HG03558 (cell line): ENCODE results near the gene LY86.

Source experiments
- ATAC-seq: cut with Tn5 transposase; IDR thresholded peaks from one replicate; pipeline ENCODE4 v1.9.1; 2021; ENCODE audit warnings: moderate number of reproducible peaks; ENCODE audit not compliant: unreplicated experiment; ENCODE audit errors: extremely low read depth

Gene LY86

DNA sequence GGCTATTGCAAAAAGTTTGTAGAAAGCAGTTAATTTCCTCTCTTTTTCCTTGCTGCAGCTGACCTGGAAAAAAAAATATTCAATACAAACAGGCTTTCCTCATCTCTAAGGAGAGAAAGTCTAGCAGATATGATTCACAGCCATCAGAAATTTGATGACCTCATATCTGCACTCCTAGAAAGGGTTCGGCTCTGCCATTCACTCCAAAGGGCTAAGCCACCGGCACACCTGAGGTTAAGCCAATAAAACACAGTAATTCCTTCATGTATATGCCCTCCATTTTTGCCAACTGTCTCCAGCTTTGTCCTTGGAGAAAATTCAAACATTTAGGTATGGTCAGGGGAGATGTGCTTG lies 18.7 kb upstream of the LY86 start:
- ATAC-seq: no peak

DNA sequence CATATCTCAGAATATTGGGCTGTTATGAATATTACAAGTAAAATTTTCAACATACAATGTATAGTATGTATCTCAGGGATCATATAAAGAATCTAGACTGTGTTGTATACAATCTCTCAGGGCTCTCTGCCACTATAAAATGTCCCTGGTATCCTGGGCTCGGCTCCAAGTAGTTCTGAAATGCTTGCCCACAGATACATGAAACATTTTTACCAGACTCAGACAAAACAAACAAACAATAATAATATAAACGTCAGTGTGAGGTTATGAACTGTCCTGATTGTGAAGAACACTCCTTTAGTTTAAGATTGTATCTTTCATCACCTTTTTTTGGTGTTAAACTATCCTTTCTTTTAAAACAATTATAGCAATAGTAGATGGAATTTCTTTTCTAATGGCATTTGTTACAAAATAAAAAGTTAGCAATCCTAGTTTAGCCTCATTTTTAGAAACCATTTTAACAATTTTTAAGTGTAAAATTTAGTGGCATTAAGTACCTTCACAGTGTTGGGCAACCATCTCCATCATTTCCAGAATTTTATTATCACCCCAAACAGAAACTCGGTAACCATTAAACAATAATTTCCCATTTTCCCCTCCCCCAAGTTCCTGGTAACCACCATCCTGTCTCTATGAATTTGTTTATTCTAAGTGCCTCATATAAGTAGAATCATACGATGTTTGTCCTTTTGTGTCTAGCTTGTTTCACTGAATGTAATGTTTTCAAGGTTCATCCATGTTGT lies 17.4 kb upstream of the LY86 start:
- ATAC-seq: no peak

DNA sequence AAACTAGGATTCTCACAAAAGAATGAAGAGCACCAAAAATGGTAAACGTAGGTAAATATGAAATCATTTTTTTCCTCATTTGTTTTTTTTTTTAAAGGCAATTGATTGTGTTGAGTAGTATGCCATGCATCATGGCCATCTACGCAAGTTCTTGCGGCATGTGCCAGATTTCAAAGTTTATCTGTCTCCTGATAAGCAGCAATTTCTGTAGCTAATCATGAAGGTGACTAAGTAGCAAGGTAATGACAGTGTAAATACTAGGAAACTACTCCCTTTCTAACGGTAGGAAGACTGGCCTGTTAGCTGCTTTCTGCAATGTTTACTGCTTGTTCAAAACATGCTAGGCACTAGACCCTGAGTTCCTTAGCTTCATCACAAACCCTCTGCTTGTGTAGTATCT lies 13.4 kb upstream of the LY86 start:
- no peak for ATAC-seq

DNA sequence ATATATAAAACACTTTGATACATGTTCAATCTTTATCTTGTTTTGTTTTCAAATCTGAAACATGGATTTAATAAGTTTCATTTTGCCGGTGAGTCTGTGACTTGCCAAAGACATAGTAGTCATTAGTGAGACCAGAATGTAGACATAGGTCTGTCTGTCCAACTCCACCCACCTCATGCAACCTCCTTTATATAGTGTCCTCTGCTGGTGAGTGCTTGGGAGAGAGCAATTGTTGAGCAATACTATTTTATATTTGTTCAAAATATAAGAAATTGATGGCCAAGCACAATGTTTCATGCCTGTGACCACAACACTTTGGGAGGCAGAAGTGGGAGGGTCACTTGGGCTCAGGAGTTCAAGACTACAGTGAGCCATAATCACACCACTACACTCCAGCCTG lies 10.8 kb upstream of the LY86 start:
- ATAC-seq: no peak

DNA sequence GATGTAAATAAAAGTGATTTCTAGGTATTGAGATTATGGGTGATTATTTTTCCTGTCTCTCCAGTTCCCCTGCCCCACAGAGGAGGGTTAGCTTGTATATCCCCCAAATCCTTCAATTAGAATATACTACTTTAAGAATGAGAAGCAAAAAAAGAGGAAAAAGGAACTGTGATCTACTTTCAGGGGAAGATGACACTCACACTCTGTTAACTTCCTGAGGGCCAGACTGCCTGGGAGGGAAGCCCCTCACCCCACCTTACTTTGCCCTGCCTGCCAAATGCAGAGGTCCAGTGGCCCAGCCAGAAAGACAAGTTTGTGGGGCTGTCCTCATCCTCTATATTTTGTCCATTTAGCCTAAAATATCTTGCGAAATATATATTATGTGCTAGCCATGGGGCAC lies 9.2 kb upstream of the LY86 start:
- no peak for ATAC-seq

DNA sequence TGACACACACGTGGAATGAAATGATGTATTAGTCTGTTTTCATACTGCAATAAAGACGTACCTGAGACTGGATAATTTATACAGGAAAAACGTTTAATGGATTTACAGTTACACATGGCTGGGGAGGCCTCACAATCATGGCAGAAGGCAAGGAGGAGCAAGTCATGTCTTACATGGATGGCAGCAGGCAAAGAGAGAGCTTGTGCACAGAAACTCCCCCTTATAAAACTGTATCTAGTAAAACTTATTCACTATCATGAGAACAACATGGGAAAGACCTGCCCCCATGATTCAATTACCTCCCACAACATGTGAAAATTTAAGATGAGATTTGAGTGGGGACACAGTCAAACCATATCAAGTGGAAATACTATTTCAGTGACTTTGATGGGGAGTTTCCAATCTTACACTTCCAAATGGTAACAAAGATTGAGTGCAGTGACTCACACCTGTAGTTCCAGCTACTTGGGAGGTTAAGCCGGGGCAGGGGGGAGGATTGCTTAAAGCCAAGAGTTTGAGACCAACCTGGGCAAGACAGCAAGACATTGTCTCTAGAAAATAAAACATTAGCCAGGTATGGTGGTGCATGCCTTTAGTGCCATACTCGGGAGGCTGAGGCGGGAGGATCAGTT lies 8.2 kb upstream of the LY86 start:
- no peak for ATAC-seq

DNA sequence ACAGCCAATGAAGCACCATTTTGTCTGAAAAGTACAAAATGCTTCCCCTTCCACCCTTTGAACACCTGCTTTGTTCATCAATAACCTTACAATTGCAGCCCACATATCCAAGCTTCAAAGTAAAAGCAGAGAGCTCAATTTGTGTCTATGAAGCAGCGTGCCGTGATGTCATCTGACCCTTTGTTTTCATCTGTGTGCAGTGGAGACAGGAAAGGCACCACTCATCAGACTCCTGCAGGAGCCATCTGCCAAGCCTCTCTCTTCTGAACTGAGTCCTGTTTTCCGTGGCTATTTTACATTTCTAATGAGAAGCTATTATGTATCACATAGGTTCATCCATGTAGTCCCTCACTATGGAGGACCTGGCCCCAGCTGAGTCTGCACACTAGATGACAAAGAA lies 7.5 kb upstream of the LY86 start:
- ATAC-seq: no peak

DNA sequence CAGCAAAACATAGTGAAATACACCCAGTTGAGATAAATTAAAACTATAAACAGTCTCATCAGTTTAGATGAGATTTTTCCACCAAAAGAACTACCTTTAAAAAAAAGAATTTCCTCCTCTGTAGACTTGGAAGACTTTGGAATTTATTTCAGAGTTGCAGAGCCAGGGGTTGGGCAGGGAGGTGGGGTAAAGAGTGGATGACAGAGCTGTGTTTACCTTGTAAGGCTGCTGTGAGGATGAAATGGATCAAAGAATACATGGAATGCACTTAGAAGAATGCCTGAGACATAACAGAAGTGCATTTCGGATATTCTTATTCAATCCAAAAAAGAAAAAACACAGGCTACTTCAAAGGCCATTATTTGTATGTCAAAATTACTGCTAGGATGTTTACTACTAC lies 6.4 kb upstream of the LY86 start:
- ATAC-seq: no peak

DNA sequence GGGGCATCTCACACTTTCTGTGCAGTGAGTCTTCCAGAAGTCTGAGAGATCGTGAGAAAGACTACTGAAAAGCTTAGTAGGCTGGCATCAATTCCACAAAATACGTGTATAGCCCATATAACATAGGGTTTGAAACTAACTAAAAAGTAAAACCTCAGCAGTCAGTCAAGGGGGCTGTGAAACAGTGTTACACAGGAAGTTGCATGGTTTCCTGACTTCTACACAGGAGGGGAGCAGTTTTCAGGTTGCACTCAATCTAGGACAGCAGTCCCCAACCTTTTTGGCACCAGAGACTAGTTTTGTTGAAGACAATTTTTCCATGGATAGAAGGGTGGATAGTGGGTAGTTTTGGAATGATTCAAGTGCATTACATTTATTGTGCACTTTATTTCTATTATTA lies 4.7 kb upstream of the LY86 start:
- ATAC-seq: no peak

DNA sequence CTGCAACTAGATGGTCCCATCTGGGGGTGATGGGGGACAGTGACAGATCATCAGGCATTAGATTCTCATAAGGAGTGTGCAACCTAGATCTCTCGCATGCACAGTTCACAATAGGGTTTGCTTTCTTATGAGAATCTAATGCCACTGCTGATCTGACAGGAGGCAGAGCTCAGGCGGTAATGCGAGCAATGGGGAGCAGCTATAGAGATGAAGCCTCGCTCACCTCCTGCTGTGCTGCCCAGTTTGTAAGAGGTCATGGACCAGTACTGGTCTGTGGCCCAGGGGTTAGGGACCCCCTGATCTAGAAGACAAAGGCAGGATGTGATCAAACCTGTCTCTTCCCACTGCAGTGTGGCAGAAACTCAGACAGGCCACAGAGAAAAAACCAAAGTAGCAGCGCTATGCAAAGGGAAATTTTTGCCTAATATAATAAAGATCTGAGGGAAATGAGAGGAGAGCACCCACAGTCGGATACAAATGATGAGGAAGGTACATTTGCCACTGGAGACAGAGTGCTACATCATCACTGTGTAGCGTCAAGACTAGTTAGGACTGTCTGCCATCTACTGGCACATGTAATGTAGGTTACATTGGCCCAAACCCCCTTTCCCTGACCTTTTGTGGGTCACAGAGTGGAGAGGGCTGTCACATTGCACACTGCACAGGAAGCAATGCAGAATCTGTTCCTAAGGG lies 4.1 kb upstream of the LY86 start:
- ATAC-seq: no peak

DNA sequence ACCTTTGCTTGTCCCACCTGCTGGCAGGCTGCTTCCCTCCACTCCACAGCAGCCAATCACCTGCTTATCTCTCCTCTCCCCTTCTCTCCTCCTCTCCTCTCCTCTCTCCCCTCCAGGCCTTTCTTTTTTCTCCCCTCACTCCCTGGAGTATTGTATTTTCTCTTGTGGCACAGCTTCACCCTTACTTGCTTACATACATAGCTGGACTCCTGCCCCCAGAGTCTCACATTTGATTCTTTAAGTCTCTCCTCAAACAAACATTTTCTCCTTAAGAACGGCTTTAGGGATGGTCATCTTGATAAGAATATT lies 3.6 kb upstream of the LY86 start:
- ATAC-seq: no peak

DNA sequence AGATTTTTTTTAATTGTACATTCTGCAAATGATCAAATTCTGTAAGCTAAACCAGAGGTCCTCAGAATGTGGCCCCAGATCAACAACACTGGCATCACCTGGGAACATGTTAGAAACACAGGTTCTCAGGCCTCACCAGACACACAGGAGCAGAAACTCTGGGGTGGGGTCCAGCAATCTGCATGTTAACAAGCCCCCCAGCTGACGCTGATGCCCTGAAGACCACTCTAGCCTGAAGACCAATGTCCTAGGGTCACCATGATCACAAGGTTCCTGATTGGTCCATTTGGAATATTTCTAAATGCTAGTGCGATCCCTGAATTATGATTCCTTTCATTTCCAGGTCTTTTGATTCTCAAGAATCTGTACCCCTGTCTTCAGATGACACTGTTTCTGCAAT lies 2.4 kb upstream of the LY86 start:
- ATAC-seq: no peak

DNA sequence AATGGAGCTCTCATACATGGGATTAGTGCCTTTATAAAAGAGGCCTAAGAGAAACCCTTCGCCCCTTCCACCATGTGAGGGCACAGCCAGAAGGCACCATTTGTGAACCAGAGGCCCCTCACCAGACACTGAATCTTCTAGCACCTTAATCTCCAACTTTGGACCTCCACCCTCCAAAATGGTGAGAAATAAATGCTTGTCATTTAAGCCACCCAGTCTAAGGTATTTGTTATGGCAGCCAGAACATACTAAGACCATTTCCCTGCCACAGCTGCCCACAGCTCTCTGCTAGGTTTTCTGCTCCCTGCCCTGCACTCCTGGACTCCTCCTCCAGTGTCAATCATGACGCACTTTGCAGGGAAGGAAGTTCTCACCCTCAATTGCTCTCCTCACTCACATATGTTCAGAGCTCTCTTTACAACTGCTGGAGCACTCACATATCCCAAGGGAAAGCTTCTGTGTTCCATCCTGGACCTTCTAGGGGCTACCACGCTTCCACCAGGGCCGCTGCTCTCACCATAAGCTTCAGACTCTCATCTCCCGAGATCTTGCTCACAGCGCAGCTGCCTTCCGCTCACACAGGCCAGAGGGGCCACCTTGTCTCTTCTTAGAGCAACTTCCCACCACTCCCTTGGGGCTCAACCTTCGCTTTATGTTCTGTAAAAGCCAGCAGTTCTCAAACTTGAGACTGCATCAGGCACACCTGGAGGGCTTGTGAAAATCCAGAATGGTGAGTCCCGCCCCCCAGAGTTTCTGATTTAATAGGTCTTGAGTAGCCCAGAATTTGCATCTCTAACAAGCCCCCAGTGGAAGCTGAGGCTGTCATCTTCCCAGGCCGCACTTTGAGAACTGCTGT lies 1.6 kb upstream of the LY86 start:
- peak; percentile 39 for ATAC-seq

DNA sequence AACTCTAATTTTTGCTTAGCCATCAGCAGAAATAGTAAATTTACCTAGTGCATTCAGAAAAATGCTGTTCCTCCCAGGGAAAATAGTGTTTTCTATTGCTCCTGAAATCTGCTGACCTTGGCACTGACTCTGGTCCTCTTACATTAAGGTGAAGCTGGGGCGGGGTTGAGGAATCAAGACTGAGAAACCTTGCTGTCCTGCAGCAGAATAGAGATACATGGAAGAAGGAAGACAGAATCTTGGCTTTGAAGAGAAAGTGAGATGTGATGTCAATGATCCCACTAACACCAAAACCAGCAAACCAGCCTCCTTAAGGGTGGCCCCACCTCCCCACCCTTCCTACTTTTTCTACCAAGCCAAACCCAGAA lies 840 bp upstream of the LY86 start:
- no peak for ATAC-seq

DNA sequence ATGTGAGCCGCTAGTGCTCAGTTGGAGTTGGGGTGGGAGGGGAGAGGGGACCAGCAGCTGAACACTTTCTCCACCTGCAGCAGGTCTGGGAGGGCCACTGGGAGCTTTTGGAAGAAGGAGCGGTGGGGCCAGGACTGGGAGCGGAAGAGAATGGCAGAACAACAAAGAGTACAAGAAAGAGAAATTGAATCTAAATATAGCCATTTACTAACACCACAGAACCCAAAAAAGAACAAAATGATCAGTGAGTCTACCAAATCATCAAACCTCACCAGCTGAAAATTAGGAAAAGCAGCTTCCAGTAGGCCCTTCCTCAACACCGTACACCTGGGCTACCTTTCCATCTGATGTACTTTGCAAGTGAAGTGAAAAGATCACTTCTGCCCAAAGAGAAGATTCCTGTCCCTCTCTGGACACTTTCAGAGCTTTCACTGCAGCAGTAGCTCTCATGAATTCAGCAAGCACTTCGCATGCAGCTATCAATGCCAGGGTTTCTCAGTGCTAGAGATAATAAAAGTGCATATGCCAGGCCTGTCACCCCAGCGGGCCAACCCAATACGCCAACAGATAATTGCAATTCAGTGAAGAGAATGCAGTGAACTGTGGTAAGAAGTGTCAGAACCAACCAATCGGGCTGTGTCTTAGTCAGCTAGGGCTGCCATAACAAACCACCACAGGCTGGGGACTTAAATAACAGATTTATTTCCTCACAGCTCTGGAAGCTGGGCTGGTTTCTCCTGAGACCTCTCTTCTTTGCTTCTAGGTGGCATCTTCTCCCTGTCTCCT lies 597 bp downstream of the LY86 start:
- no peak for ATAC-seq

DNA sequence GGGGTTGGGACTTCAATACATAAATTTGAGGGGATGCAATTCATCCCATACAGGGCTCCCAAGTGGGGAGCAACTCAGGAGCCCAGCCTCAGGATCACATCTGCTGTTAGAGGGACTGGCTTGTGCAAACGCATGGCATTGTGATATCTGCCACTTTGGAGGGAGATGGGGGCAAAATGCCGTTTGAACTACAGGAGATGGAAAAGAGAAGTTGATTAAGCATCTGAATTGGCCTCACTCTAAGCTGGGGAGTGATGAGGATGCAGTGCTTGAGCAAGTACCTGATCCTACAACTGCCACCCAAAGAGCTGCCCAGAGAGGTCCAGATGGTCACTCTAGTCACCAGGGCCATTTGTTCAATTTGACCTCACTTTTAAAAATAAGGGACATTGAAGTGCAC lies 2.0 kb downstream of the LY86 start:
- ATAC-seq: no peak

DNA sequence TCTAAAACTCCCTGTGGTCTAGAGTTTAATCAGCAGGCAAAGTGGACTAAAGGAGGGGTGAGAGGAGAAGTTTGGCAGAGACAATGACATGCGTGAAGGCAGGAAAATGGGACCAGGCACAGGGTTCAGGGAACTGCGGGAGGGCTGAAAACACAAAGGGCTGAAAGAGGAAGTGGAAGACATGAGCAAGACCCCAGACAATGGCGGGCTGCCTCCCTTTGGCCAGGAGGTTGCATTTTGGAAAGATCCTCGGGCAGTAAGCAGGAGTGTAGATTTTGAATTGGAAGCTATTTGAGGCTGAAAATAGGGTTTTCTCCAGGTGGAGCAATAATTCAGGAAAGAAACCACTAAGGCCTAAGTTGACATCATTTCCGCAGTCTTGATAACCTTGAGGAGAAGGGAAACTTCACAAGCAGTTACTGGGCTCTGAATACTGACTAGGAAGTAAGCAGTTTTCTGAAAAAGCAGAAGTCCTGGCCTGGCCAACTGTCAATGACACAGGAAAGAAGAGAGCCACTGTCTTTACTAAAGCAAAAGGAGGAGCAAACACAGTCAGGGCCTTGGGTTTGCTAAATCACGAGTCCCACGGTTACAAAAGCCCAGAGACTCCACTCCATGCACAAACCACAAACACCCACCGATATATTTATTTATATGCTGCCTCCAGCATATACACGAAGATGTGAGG lies 3.4 kb downstream of the LY86 start:
- ATAC-seq: no peak

DNA sequence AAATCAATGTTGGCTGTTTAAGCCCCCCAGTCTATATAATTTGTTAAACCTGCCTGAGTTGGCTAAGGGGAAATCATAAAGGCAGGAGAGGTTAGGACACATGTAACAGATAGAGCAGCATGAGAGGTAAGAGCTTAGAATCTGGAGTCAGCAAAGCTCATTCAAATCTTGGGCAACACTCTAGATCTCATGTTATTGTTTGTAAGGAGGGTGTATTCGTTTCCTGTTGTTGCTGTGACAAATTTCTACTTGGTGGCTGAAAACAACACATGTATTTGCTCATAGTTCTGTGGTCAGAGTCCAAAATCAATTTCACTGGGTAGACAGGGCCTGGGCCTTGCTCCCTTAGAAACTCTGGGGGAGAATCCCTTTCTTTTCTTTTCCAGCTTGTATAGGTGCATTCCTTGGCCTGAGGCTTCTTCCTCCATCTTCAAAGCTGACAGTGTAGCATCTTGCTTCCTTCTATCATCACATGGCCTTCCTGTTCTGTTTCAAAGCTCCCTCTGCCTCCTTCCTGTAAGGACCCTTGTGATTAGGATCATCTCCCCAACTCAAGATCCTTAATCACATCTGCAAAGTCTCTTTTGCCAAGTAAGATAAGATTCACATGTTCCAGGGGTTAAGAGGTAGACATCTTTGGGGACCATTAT lies 4.4 kb downstream of the LY86 start:
- ATAC-seq: no peak

DNA sequence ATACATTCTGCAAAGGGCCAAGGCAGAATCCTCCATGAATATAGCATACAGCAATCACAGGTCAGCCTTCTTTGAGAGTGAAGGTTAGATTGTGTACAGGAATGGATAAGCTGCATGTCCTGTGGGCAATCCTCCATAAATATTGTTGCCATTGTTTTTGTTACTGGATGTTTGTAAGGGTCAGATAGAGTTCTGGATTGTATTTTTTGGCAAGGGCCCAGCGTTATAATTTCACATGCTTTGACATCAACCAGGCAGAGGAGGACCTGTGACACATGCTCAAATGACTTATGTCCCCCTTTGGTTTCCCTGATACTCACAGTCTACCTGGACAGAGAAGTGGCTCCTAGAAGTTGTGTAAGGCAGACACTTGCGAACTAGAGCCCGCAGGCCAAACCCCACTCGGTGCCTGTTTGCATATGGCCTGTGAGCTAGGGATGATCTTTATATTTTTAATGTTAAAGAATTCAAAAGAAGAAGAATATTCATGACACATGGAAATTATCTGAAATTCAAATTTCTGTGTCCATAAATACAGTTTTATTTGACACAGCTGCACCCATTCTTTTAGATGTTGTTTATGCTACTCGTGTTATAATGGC lies 5.4 kb downstream of the LY86 start:
- no peak for ATAC-seq
